Stimulated activated CD4-positive, alpha-beta T cell treated with anti-CD3 and anti-CD28 coated beads, Interleukin-4, amount 100 ng/mL, for 4 hours (primary cell): ENCODE results near the gene RIMOC1.
"Not testable (repeated sequence)": the region's sequence is repeated elsewhere in the genome, so short reads cannot be mapped to it uniquely, and the experiment has no call there.

Experiments
- DNase-seq, 2 experiments: peaks; one replicate each; pipeline ENCODE4 v3.0.0-alpha.2; 2020

RIMOC1 gene

GRCh38 chr5:41892031-41892430, 12.1 kb upstream of the RIMOC1 start:
- DNase-seq, result no peak

GRCh38 chr5:41893074-41893851, 10.9 kb upstream of the RIMOC1 start:
- DNase-seq, result no peak

GRCh38 chr5:41896230-41896629, 7.9 kb upstream of the RIMOC1 start:
- DNase-seq, result no peak

- no peak for DNase-seq
Measured at GRCh38 chr5:41903382-41903891, 707 bp upstream of the RIMOC1 start.

GRCh38 chr5:41906151-41906550, 2.0 kb downstream of the RIMOC1 start:
- DNase-seq, result no peak

- no peak for DNase-seq
Measured at GRCh38 chr5:41908374-41909079, 4.4 kb downstream of the RIMOC1 start.

- no peak for DNase-seq
Measured at GRCh38 chr5:41918105-41918504, 14.0 kb downstream of the RIMOC1 start.

GRCh38 chr5:41921166-41921565, 17.0 kb downstream of the RIMOC1 start:
- DNase-seq, result no peak

GRCh38 chr5:41921874-41922273, 17.7 kb downstream of the RIMOC1 start:
- DNase-seq, result no peak

GRCh38 chr5:41924526-41924871, 20.4 kb downstream of the RIMOC1 start:
- DNase-seq, result no peak

- DNase-seq, result peak; percentile 84 to 85
Measured at GRCh38 chr5:41924872-41925554, 20.9 kb downstream of the RIMOC1 start, which contains the start of gene FBXO4. TSS of gene FBXO4 (plus strand) at chr5:41925281. CDS start at chr5:41925310, 29 bp downstream.

- DNase-seq, result peak in 1 of 2 experiments; percentile 4
Measured at GRCh38 chr5:41925555-41925951, 21.4 kb downstream of the RIMOC1 start.

- no peak for DNase-seq
Measured at GRCh38 chr5:41927604-41928003, 23.5 kb downstream of the RIMOC1 start.

GRCh38 chr5:41929035-41929434, 24.9 kb downstream of the RIMOC1 start:
- DNase-seq, result no peak

- DNase-seq, result no peak
Measured at GRCh38 chr5:41932770-41933169, 28.6 kb downstream of the RIMOC1 start.

- no peak for DNase-seq
Measured at GRCh38 chr5:41935544-41935943, 31.4 kb downstream of the RIMOC1 start.

- DNase-seq, result no peak
Measured at GRCh38 chr5:41940641-41941040, 36.5 kb downstream of the RIMOC1 start.

- DNase-seq, result not testable (repeated sequence)
Measured at GRCh38 chr5:41945332-41945955, 41.3 kb downstream of the RIMOC1 start.

GRCh38 chr5:41951224-41951623, 47.1 kb downstream of the RIMOC1 start:
- no peak for DNase-seq
